CMK (cell line): ENCODE results near the gene BIRC6.
"Not testable (repeated sequence)": the region's sequence is repeated elsewhere in the genome, so short reads cannot be mapped to it uniquely, and the experiment has no call there.

Source experiments
- DNase-seq: peaks from one replicate; pipeline ENCODE4 v3.0.0-alpha.2; 2010; ENCODE audit warnings: low read depth

Gene BIRC6

GRCh38 chr2:32504877-32505478 is 148.2 kb downstream of the BIRC6 start:
- DNase-seq: no peak

GRCh38 chr2:32506446-32506845 is 149.6 kb downstream of the BIRC6 start:
- no peak for DNase-seq

GRCh38 chr2:32514946-32515345 is 158.1 kb downstream of the BIRC6 start:
- DNase-seq: no peak

- no peak for DNase-seq
Observed at GRCh38 chr2:32516567-32516966, 159.7 kb downstream of the BIRC6 start.

GRCh38 chr2:32522770-32523169 is 165.9 kb downstream of the BIRC6 start:
- DNase-seq: no peak

- no peak for DNase-seq
Observed at GRCh38 chr2:32523686-32524085, 166.9 kb downstream of the BIRC6 start.

- no peak for DNase-seq
Observed at GRCh38 chr2:32532341-32532740, 175.5 kb downstream of the BIRC6 start.

- no peak for DNase-seq
Observed at GRCh38 chr2:32532961-32533360, 176.1 kb downstream of the BIRC6 start.

GRCh38 chr2:32534831-32535230 is 178.0 kb downstream of the BIRC6 start:
- DNase-seq: no peak

GRCh38 chr2:32538735-32539134 is 181.9 kb downstream of the BIRC6 start:
- no peak for DNase-seq

GRCh38 chr2:32552483-32552882 is 195.7 kb downstream of the BIRC6 start:
- not testable (repeated sequence) for DNase-seq

GRCh38 chr2:32553829-32554432 is 197.1 kb downstream of the BIRC6 start:
- peak; percentile 9 for DNase-seq

GRCh38 chr2:32558492-32558891 is 201.7 kb downstream of the BIRC6 start:
- no peak for DNase-seq

GRCh38 chr2:32559136-32559535 is 202.3 kb downstream of the BIRC6 start:
- DNase-seq: no peak

- no peak for DNase-seq
Observed at GRCh38 chr2:32562906-32563305, 206.1 kb downstream of the BIRC6 start.

- no peak for DNase-seq
Observed at GRCh38 chr2:32564417-32565035, 207.7 kb downstream of the BIRC6 start.

GRCh38 chr2:32565902-32566301 is 209.1 kb downstream of the BIRC6 start:
- DNase-seq: no peak

- no peak for DNase-seq
Observed at GRCh38 chr2:32572030-32572429, 215.2 kb downstream of the BIRC6 start.

- no peak for DNase-seq
Observed at GRCh38 chr2:32572737-32573136, 215.9 kb downstream of the BIRC6 start.

GRCh38 chr2:32591669-32592463 is 235.0 kb downstream of the BIRC6 start:
- peak; percentile 4 for DNase-seq

- DNase-seq: no peak
Observed at GRCh38 chr2:32594573-32594972, 237.8 kb downstream of the BIRC6 start.

GRCh38 chr2:32611366-32611765 is 254.5 kb downstream of the BIRC6 start:
- DNase-seq: no peak

- DNase-seq: no peak
Observed at GRCh38 chr2:32611771-32612170, 254.9 kb downstream of the BIRC6 start.
